Stimulated activated memory B cell treated with anti-CD40 and anti-IgM and Interleukin-4, amounts not matched to agents 10 μg/mL and 1 μg/mL and 100 μg/mL, for 72 hours (primary cell): ENCODE results near the gene PIK3CB.
A peak's percentile ranks its signal among the peaks of the same experiment; 100 is the strongest.
"Not testable (repeated sequence)": the region's sequence is repeated elsewhere in the genome, so short reads cannot be mapped to it uniquely, and the experiment has no call there.

Experiments
- ATAC-seq: fragments of 150-1000 bp; cut with Tn5 transposase; 2 replicates; pipeline ENCODE4 v1.10.0; 2021
- H3K27ac Mint-ChIP-seq: one replicate; pipeline ENCODE4 v1.8.0; 2022; ENCODE audit warnings: mild to moderate bottlenecking, mixed read lengths
- H3K27me3 Mint-ChIP-seq: one replicate; pipeline ENCODE4 v1.8.0; 2022; ENCODE audit warnings: mixed read lengths
- H3K36me3 Mint-ChIP-seq: one replicate; pipeline ENCODE4 v1.8.0; 2022; ENCODE audit warnings: mixed read lengths
- H3K4me1 Mint-ChIP-seq: one replicate; pipeline ENCODE4 v1.8.0; 2022; ENCODE audit warnings: mixed read lengths
- H3K4me3 Mint-ChIP-seq: one replicate; pipeline ENCODE4 v1.8.0; 2022; ENCODE audit warnings: mild to moderate bottlenecking, moderate library complexity, mixed read lengths
- H3K9me3 Mint-ChIP-seq: one replicate; pipeline ENCODE4 v1.8.0; 2022; ENCODE audit warnings: mixed read lengths

The PIK3CB gene

GRCh38 chr3:138620431-138620830, 214.3 kb downstream of the PIK3CB start:
- Mint-ChIP-seq H3K27me3 (no peaks in the 10 kb centered on the region), H3K4me1 (peaks cover 7% of the 10 kb centered on the region)
- ATAC-seq, result no peak

GRCh38 chr3:138615462-138615861, 219.3 kb downstream of the PIK3CB start:
- H3K4me1 Mint-ChIP-seq, result peaks cover 8% of the 10 kb centered on the region
- ATAC-seq, result no peak
- no peaks in the 10 kb centered on the region for H3K9me3 Mint-ChIP-seq
- no peak overlapping the region for H3K27ac Mint-ChIP-seq
- H3K4me3 Mint-ChIP-seq, result no peak overlapping the region
- peaks cover 6% of the 10 kb centered on the region for H3K36me3 Mint-ChIP-seq
- H3K27me3 Mint-ChIP-seq, result no peaks in the 10 kb centered on the region

More at GRCh38 chr3:138620431-138620830, 214.3 kb downstream of the PIK3CB start:
- Mint-ChIP-seq H3K9me3 (no peaks in the 10 kb centered on the region), H3K4me3 (no peak overlapping the region), H3K27ac (no peak overlapping the region), H3K36me3 (peaks cover 37% of the 10 kb centered on the region)

- peak overlapping the region; percentile 89 for H3K27ac Mint-ChIP-seq
- no peaks in the 10 kb centered on the region for H3K9me3 Mint-ChIP-seq
- no peak for ATAC-seq
- H3K4me1 Mint-ChIP-seq, result peaks cover 18% of the 10 kb centered on the region
- peaks cover 6% of the 10 kb centered on the region for H3K36me3 Mint-ChIP-seq
- no peaks in the 10 kb centered on the region for H3K27me3 Mint-ChIP-seq
- H3K4me3 Mint-ChIP-seq, result peak overlapping the region; percentile 87
Observed at GRCh38 chr3:138609898-138610266, 224.8 kb downstream of the PIK3CB start.

DNA sequence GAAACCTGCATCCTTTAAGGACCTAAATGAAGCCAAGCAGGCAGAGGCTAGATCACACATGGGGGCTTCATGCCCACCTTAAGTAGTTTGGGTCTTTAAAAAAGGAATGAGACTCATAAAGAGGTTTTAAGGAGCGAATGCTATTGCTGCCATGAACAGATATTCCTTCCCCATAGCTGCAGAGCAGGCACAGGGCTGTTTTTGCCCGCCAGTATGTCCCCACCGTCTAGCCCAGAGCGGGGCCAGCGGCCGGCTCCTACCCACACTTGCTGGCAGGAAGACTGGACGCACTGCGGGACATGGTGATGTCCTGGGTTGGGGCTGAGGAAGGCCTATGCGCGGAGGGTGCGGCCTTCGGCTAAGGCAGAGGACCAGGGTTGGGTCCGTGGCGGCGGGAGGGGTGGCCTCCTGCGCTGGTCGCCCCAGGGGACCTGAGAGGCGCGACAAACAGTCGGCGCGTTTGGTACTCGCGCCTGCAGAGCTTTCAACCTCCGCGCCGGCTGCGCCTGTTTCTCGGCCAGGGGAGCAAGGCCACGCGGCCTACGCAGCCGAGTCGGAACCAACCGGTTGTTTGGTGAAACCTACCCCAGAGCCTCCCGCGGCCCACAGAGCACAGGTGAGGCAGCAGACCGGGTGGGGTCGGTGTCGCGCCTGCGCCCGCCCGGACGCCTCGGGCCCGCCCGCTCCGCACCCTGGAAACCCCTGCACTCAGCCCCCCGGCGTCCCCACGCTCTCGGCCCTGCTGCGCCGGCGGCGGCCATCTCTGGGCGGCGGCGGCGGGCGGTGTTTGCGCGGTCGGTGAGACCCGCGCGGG, 226.2 kb downstream of the PIK3CB start, which contains the start of gene FAIM:
FAIM (plus strand) TSS at position 450 of the 814 bp plus-strand sequence. CDS start 10,956 bp downstream, outside the sequence.
- peak; percentile 87 for ATAC-seq
- H3K9me3 Mint-ChIP-seq, result no peaks in the 10 kb centered on the region
- H3K4me3 Mint-ChIP-seq, result peak within 1 kb of the TSS; percentile 87
- H3K36me3 Mint-ChIP-seq, result peaks cover 14% of the 10 kb centered on the region
- peak within 1 kb of the TSS; percentile 89 for H3K27ac Mint-ChIP-seq
- H3K4me1 Mint-ChIP-seq, result peaks cover 18% of the 10 kb centered on the region
- H3K27me3 Mint-ChIP-seq, result no peaks in the 10 kb centered on the region

DNA sequence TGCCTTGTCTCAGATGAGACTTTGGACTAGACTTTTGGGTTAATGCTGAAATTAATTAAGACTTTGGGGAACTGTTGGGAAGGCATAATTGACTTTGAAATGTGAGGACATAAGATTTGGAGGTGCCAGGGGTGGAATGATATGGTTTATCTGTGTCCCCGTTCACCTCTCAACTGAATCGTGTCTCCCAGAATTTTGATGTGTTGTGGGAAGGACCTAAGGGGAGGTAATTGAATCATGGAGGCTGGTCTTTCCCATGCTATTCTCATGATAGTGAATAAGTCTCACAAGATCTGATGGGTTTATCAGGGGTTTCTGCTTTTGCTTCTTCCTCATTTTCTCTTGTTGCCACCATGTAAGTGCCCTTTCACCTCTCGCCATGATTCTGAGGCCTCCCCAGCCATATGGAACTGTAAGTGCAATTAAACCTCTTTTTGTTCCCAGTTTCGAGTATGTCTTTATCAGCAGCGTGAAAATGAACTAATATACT, 230.6 kb downstream of the PIK3CB start:
- H3K9me3 Mint-ChIP-seq, H3K27ac Mint-ChIP-seq, H3K4me3 Mint-ChIP-seq, H3K27me3 Mint-ChIP-seq, ATAC-seq, H3K4me1 Mint-ChIP-seq: not testable (repeated sequence)
- H3K36me3 Mint-ChIP-seq, result peaks cover 28% of the 10 kb centered on the region
